ENCODE results near the gene RAMACL.

DNA sequence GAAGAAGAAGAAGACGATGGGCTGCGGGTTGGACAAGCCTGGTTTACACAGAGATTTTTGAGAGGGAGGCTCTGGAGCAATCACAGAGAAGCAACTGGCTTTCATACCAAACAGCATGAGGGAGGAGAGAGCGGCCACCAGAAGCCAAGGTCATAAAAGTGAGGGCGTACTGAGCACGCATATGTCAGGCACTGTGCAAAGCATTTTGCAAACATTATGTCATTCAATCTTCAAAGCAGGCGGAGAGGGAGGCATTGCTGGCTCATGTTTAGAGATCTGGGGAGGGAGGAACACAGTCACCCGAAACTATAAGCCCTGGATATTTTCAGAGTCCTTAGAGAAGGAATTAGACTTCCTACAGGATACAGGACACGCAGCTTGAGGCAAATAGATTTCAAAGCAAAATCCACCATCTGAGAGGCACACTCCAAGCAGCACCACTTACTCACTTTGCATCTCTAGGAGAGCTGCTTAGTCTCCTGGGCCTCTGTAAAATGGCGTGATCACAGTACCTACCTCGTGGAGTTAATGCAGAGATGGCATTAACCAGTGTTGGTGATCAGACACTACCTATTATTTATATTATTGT lies 24.6 kb downstream of the RAMACL start:
- no peak for TF ChIP-seq FOXM1 (IDR thresholded peaks at IDR 0.05; ENCODE audit: borderline replicate concordance, low read depth)
- no peak for TF ChIP-seq RAD21 (IDR thresholded peaks at IDR 0.05; ENCODE audit: low read depth)
- TF ChIP-seq, protein P1, sequence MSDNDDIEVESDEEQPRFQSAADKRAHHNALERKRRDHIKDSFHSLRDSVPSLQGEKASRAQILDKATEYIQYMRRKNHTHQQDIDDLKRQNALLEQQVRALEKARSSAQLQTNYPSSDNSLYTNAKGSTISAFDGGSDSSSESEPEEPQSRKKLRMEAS (IDR thresholded peaks at IDR 0.05): no peak
- TF ChIP-seq TAF1 (IDR thresholded peaks at IDR 0.05; ENCODE audit: low read depth): no peak
- TF ChIP-seq EGR1 (IDR thresholded peaks at IDR 0.05): no peak
- no peak for TF ChIP-seq CREB1 (IDR thresholded peaks at IDR 0.05; ENCODE audit: low read depth)
- TF ChIP-seq EP300 (IDR thresholded peaks at IDR 0.05; ENCODE audit: borderline replicate concordance): no peak
- TF ChIP-seq CEBPB (IDR thresholded peaks at IDR 0.05): no peak
